Osteoblast (primary cell): ENCODE results near the gene JAK1. TPM values are rescaled to one million over a fixed set of nuclear protein-coding genes. Genes with fewer than 3 reads are reported as not detected.

ENCODE experiments used
- DNase-seq: peaks from one replicate; pipeline ENCODE4 v3.0.0; 2011; ENCODE audit warnings: low spot score, mixed read lengths; ENCODE audit not compliant: insufficient read length; ENCODE audit errors: missing footprints
- H2AFZ ChIP-seq: 2 replicates; pipeline ENCODE4 v1.6.0; 2011; ENCODE audit warnings: mild to moderate bottlenecking, low read length
- H3K27ac ChIP-seq: 2 replicates; pipeline ENCODE4 v1.5.1; 2011; ENCODE audit warnings: mild to moderate bottlenecking, low read depth, low read length, moderate library complexity
- H3K27me3 ChIP-seq: 2 replicates; pipeline ENCODE4 v1.6.0; 2012; ENCODE audit warnings: mild to moderate bottlenecking, control low read depth, inconsistent platforms, low read length, moderate library complexity; ENCODE audit not compliant: insufficient read depth
- H3K36me3 ChIP-seq: 2 replicates; pipeline ENCODE4 v1.5.1; 2011; ENCODE audit warnings: mild to moderate bottlenecking, low read length, control low read depth, moderate library complexity; ENCODE audit not compliant: insufficient read depth
- H3K4me1 ChIP-seq: 2 replicates; pipeline ENCODE4 v1.5.1; 2011; ENCODE audit warnings: mild to moderate bottlenecking, low read length, control low read depth, moderate library complexity; ENCODE audit not compliant: insufficient read depth
- H3K4me2 ChIP-seq: 2 replicates; pipeline ENCODE4 v1.6.0; 2011; ENCODE audit warnings: mild to moderate bottlenecking, low read length; ENCODE audit not compliant: insufficient read depth
- H3K4me3 ChIP-seq: fragments of 200-600 bp; sonication (generic); 3 replicates; pipeline ENCODE4 v1.5.1; 2012; ENCODE audit warnings: mild to moderate bottlenecking, low read length, inconsistent platforms; ENCODE audit not compliant: insufficient read depth
- H3K79me2 ChIP-seq: 2 replicates; pipeline ENCODE4 v1.6.0; 2012; ENCODE audit warnings: mild to moderate bottlenecking, low read length, control low read depth, inconsistent platforms; ENCODE audit not compliant: insufficient read depth
- H3K9me3 ChIP-seq: 2 replicates; pipeline ENCODE4 v1.5.1; 2011; ENCODE audit warnings: low read depth, low read length, control low read depth
- H4K20me1 ChIP-seq: 2 replicates; pipeline ENCODE4 v1.6.0; 2012; ENCODE audit warnings: mild to moderate bottlenecking, low read length, control low read depth; ENCODE audit not compliant: insufficient read depth
- total RNA-seq: library from RNA; depleted of rRNA; stranded (reverse); fragments of >200 nt; gene quantifications from 2 replicates; pipeline ENCODE4 v1.2.3, GENCODE V29; 2012
- TF ChIP-seq, protein P1 (sequence below): IDR thresholded peaks from 2 replicates; pipeline ENCODE4 v1.5.1; 2011; ENCODE audit warnings: mild to moderate bottlenecking, low read depth, low read length, moderate library complexity; ENCODE audit errors: extremely low read depth

JAK1 gene
- total RNA-seq, 1 donor = 197 TPM

DNA sequence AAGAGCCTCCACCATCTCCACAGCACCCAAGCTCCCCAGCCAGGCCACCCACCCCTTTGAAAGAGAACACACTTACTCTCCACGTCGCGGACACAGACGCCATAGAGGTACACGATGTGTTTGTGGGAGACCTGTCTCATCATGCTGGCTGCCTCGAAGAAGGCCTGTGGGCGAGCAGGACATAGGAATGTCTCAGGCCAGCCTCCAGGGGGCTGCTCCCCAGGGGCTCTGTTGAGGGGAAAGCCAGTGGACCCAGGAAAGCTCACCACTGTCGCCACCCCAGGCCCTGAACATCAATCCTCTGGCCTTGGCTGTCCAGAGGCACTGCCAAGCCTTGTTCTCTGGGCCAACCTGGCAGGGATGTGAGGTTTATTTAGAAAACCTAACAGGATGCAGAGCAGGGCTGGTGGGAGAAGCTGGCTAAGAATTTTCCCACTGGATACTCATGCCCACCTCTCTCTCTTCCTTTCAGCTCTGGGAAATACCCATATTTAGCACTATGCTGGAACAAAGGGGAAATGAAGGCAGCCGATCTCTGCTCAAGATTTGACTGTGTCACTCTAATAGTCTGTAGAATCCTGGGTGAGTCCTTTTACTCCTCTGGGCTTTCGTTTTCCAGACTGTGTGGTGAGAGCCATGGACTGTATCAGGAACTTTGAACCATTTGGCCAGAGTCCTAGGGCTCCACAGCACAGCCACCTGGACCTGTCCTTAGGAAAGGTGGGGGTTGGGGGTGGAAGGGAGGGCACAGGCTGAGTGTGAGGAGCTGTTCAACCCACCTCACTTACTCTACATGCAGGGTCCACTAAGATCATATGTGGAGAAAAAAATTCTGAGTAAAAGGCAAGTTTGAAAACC is 119.5 kb downstream of the JAK1 start:
- Histone ChIP-seq H3K9me3 (no peaks in the 10 kb centered on the region), H3K79me2 (no peaks in the 10 kb centered on the region), H4K20me1 (no peaks in the 10 kb centered on the region), H3K4me3 (no peak overlapping the region), H3K27ac (no peak overlapping the region), H3K4me2 (no peak overlapping the region), H2AFZ (no peak overlapping the region), H3K27me3 (no peaks in the 10 kb centered on the region), H3K36me3 (peaks cover 46% of the 10 kb centered on the region), H3K4me1 (no peaks in the 10 kb centered on the region)
- TF ChIP-seq, protein P1, sequence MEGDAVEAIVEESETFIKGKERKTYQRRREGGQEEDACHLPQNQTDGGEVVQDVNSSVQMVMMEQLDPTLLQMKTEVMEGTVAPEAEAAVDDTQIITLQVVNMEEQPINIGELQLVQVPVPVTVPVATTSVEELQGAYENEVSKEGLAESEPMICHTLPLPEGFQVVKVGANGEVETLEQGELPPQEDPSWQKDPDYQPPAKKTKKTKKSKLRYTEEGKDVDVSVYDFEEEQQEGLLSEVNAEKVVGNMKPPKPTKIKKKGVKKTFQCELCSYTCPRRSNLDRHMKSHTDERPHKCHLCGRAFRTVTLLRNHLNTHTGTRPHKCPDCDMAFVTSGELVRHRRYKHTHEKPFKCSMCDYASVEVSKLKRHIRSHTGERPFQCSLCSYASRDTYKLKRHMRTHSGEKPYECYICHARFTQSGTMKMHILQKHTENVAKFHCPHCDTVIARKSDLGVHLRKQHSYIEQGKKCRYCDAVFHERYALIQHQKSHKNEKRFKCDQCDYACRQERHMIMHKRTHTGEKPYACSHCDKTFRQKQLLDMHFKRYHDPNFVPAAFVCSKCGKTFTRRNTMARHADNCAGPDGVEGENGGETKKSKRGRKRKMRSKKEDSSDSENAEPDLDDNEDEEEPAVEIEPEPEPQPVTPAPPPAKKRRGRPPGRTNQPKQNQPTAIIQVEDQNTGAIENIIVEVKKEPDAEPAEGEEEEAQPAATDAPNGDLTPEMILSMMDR = no peak
- no peak for DNase-seq

DNA sequence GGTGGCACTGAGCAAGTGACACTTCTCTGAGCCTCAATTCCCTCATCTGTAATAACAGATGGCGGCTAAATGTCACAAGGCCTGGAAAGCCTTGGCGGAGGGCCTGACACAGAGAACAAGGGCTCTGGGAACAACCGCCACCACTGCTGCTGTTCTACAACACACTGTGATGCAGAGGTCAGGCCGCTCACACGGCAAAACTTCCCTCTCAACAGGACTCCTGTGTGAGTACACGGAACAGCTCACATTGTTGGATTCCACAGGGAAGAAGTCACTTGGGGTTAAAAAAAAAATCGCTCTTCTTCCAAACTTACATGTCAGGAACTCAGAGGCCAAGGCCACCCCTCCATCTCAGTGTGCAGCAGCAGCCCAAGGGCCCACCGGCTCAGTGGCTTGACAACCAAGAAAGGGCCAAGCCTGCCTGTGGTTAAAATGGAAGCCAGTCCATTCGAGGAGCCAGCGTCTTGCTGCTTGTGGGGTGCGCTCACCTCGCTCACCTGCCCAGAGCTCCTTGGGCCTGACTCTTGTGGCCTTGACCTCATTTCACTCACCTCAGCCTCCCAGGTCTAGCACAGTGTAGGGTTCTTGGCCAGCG is 120.4 kb downstream of the JAK1 start:
- Histone ChIP-seq H4K20me1 (no peaks in the 10 kb centered on the region), H3K36me3 (peaks cover 48% of the 10 kb centered on the region), H3K4me1 (no peaks in the 10 kb centered on the region), H2AFZ (no peak overlapping the region), H3K4me3 (no peak overlapping the region), H3K4me2 (no peak overlapping the region), H3K9me3 (no peaks in the 10 kb centered on the region), H3K27ac (no peak overlapping the region), H3K79me2 (no peaks in the 10 kb centered on the region), H3K27me3 (no peaks in the 10 kb centered on the region)
- no peak for DNase-seq
- TF ChIP-seq, protein P1 = no peak

DNA sequence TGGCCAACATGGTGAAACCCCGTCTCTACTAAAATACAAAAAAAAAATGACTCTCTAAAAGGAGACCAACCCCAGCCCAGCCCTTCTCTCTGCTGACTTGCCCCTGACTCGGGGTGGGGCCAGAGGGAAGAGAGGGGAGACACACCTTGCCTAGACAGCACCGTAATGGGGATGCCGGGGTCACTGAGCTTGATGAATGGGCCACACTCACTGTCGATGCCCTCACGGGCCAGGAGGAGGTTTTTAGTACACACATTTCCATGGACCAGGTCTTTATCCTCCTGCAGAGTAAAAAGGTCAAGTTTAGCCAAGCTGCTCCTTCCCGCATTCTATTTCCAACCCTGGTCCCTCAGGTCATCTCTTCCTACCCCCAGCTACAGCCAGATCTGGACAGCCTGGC is 121.7 kb downstream of the JAK1 start:
- Histone ChIP-seq H2AFZ (no peak overlapping the region), H3K4me2 (no peak overlapping the region), H3K27ac (no peak overlapping the region), H4K20me1 (no peaks in the 10 kb centered on the region), H3K4me1 (no peaks in the 10 kb centered on the region), H3K36me3 (peaks cover 58% of the 10 kb centered on the region), H3K79me2 (no peaks in the 10 kb centered on the region), H3K27me3 (no peaks in the 10 kb centered on the region), H3K4me3 (no peak overlapping the region), H3K9me3 (no peaks in the 10 kb centered on the region)
- DNase-seq = no peak
- TF ChIP-seq, protein P1 = no peak

DNA sequence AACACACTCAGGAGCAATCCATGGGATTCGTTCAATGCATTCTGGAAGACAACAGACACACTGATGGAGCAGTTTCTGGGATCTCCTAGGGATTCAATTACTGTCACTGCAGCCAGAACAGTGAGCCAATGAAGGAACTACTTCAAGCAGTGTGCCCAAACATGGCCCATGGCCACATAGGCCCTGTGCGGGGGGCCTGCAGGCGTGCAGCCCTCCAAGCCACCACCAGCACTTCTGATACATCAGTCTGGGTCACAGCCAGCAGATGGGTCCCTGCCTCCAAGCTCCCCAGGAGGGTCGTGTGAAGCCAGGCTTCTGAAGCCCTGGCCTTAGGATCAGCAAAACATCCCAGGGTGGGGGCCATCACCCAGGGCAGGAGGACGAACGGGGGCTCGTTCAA is 122.2 kb downstream of the JAK1 start:
- Histone ChIP-seq H3K4me2 (no peak overlapping the region), H3K79me2 (no peaks in the 10 kb centered on the region), H2AFZ (no peak overlapping the region), H3K4me1 (no peaks in the 10 kb centered on the region), H3K9me3 (no peaks in the 10 kb centered on the region), H4K20me1 (no peaks in the 10 kb centered on the region), H3K4me3 (no peak overlapping the region), H3K36me3 (peaks cover 59% of the 10 kb centered on the region), H3K27me3 (no peaks in the 10 kb centered on the region), H3K27ac (no peak overlapping the region)
- TF ChIP-seq, protein P1 = no peak
- DNase-seq = no peak
